ENCODE results near the gene OSGIN1.

The OSGIN1 gene

DNA sequence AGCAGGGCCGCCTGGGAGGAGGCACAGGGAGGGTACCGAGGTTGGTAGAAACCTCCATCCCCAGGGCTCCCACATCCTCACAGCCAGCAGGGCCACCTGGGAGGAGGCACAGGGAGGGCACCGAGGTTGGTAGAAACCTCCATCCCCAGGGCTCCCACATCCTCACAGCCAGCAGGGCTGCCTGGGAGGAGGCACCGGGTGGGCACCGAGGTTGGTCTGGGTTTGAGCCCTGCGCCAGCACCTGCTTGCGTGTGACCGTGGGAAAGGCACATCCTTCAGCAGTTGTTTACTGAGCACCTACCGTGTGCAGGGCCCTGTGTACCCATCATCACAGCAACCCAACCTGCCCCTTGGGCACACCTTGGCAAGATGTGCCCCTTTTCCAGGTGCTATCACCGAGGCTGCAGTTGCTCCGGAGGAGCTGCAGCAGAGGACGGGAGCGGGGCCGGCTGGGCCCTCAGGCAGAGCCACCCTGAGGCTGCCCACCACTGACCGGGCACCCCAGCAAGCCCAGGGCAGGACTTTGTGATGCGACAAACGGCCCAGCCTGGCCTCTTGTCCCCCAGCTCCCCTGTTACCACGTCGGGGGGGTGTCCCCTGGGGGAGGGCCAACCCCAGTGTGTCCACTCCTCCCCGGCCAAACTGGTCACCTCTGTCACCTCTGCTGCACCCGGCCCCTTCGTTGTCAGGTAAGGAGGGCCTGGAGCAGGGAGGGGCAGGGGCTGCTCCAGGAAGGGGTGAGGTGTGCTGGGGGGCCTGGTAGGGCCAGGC is 22.1 kb upstream of the OSGIN1 start:
- no peak overlapping the region for H3K4me3 ChIP-seq (ENCODE audit: low read length)
- H3K4me1 ChIP-seq (ENCODE audit: control insufficient read depth, insufficient read depth, low read length): no peaks in the 10 kb centered on the region
- H3K36me3 ChIP-seq (ENCODE audit: control insufficient read depth, insufficient read depth, low read length): no peaks in the 10 kb centered on the region
- no peak overlapping the region for H3K27ac ChIP-seq (ENCODE audit: low read depth, low read length)
- no peaks in the 10 kb centered on the region for H3K27me3 ChIP-seq (ENCODE audit: control insufficient read depth, insufficient read depth, low read length)
- no peak overlapping the region for H3K9ac ChIP-seq (ENCODE audit: low read length)

DNA sequence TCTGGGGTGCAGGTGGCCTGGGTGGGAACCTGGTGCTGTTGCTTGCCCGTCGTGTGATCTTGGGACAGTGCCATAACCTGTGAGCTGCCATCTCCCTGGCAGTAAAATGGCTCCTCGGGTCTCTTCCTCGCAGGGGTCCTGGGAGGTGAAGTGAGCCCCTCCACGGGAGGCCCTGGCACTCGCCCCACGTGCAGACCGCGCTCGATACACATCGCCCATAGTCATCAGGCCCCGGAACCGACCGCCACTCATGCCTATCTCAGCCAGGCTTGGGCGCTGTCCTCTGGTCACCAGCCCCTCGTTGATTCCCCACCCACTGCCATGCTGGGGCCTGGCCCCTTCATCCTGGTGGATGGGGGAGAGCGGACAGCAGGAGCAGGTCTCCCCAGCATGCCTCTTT is 21.5 kb upstream of the OSGIN1 start:
- no peaks in the 10 kb centered on the region for H3K27me3 ChIP-seq (ENCODE audit: control insufficient read depth, insufficient read depth, low read length)
- H3K9ac ChIP-seq (ENCODE audit: low read length): no peak overlapping the region
- H3K27ac ChIP-seq (ENCODE audit: low read depth, low read length): no peak overlapping the region
- no peaks in the 10 kb centered on the region for H3K4me1 ChIP-seq (ENCODE audit: control insufficient read depth, insufficient read depth, low read length)
- H3K4me3 ChIP-seq (ENCODE audit: low read length): no peak overlapping the region
- no peaks in the 10 kb centered on the region for H3K36me3 ChIP-seq (ENCODE audit: control insufficient read depth, insufficient read depth, low read length)

DNA sequence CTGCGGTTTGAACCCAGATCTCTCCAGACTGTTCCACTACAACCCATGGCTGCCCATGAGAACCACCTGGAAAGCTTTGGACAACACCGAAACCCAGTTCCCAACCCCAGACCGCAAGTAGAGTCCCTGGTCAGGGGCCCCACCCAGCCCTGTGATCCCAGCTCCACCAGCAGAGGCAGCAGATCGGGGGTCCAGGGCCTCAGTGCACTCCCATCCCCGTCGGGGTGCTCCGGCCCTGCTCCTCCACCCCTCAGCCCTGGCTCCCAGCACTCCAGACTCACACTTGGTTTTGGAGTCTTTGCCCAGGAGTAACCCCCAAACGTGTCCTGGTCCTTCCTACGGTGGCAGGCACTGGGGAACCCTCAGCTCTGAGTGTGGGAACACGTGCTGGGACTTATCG is 20.7 kb upstream of the OSGIN1 start:
- H3K4me3 ChIP-seq (ENCODE audit: low read length): no peak overlapping the region
- H3K4me1 ChIP-seq (ENCODE audit: control insufficient read depth, insufficient read depth, low read length): no peaks in the 10 kb centered on the region
- H3K9ac ChIP-seq (ENCODE audit: low read length): no peak overlapping the region
- H3K36me3 ChIP-seq (ENCODE audit: control insufficient read depth, insufficient read depth, low read length): no peaks in the 10 kb centered on the region
- H3K27me3 ChIP-seq (ENCODE audit: control insufficient read depth, insufficient read depth, low read length): no peaks in the 10 kb centered on the region
- H3K27ac ChIP-seq (ENCODE audit: low read depth, low read length): no peak overlapping the region

DNA sequence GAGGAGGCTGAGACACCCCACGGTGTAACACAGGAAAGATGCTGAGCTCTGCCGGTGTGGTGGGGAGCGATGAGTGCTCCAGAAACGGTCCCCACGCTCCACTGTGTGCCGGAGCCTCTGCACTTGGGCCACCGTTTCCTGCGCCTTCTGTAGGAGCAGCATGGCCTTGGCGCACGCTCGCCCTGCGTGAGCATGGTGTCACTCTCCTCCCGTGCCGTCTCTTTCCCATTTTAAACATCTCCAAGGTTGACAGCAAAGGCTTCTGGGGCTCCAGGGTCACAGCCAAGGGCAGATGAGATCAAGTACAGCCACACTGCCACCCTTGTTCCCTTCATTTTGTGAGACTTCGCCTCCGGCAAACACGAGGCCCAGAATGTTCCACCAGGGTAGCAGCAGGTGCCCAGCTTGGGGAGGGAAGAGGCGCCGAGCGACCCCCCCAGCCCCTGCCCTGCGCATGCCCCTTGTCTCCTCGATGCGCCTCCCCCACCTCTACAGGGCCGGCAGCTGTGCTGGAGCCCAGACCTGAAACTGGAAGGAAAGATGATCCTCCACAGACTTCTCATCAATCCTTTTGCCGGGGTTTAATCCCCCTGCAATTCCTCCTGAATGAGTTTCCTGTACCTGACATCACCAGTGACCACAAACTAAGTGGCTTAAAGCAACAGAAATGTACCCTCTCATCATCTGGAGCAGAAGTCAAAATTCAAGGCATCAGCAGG is 19.9 kb upstream of the OSGIN1 start:
- H3K4me3 ChIP-seq (ENCODE audit: low read length): no peak overlapping the region
- H3K27ac ChIP-seq (ENCODE audit: low read depth, low read length): no peak overlapping the region

DNA sequence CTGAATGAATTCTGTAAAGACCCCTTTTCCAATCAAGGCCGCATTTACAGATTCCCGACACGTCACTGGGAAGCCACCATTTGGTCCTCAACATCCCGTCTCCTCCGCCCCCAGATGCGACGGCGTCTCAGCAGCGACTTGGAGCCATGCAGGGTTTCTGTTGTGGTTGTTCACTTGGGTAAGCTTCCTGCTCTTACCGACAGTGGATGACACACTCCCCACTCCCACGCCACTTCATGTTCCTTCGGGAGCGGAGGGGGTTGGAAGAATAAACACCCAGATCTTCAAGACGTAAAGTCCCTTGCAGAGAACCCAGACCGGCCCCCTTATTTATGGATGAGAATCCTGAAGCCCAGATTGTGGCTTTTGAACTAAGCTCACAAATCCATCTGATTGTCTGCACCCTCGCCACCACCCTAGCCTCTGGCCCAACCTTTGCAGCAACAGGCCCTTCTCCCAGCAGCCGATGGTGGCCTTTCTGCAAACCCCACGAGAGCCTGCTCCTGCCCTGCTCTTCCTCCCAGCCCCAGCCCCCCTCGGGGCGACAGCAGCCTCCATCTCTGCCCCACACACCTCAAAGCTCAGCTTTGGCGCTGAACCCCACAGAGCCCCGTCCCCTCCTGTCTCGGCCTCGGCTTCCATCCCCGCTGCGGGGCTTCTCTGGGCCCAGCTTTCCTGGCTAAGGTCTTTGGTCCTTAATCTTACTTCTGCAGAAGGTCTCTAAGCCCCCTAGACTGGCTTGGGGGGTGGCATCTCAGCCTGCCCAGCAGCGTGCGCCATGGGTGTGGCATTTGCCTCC is 19.0 kb upstream of the OSGIN1 start:
- H3K4me1 ChIP-seq (ENCODE audit: control insufficient read depth, insufficient read depth, low read length): no peaks in the 10 kb centered on the region
- H3K36me3 ChIP-seq (ENCODE audit: control insufficient read depth, insufficient read depth, low read length): no peaks in the 10 kb centered on the region
- no peak overlapping the region for H3K27ac ChIP-seq (ENCODE audit: low read depth, low read length)
- no peaks in the 10 kb centered on the region for H3K27me3 ChIP-seq (ENCODE audit: control insufficient read depth, insufficient read depth, low read length)
- no peak overlapping the region for H3K4me3 ChIP-seq (ENCODE audit: low read length)
- no peak overlapping the region for H3K9ac ChIP-seq (ENCODE audit: low read length)

More for the DNA sequence above, 19.9 kb upstream of the OSGIN1 start:
- no peaks in the 10 kb centered on the region for H3K36me3 ChIP-seq (ENCODE audit: control insufficient read depth, insufficient read depth, low read length)
- no peaks in the 10 kb centered on the region for H3K27me3 ChIP-seq (ENCODE audit: control insufficient read depth, insufficient read depth, low read length)
- no peak overlapping the region for H3K9ac ChIP-seq (ENCODE audit: low read length)
- no peaks in the 10 kb centered on the region for H3K4me1 ChIP-seq (ENCODE audit: control insufficient read depth, insufficient read depth, low read length)

DNA sequence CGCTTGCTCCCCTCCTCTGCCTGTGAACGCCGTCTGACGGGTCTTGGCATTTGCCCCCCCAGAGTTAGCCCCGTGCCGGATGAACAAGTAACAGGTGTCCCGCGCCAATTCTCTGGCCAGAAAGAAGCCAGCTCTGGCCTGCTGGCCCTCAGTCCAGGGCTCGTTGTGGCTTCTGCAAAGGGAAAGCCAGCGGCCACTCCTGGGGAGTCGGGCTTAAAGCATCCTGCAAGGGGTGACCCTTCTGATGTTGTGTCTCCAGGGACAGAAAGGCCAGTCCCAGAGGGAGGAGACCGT is 18.4 kb upstream of the OSGIN1 start:
- H3K9ac ChIP-seq (ENCODE audit: low read length): no peak overlapping the region
- H3K36me3 ChIP-seq (ENCODE audit: control insufficient read depth, insufficient read depth, low read length): no peaks in the 10 kb centered on the region

DNA sequence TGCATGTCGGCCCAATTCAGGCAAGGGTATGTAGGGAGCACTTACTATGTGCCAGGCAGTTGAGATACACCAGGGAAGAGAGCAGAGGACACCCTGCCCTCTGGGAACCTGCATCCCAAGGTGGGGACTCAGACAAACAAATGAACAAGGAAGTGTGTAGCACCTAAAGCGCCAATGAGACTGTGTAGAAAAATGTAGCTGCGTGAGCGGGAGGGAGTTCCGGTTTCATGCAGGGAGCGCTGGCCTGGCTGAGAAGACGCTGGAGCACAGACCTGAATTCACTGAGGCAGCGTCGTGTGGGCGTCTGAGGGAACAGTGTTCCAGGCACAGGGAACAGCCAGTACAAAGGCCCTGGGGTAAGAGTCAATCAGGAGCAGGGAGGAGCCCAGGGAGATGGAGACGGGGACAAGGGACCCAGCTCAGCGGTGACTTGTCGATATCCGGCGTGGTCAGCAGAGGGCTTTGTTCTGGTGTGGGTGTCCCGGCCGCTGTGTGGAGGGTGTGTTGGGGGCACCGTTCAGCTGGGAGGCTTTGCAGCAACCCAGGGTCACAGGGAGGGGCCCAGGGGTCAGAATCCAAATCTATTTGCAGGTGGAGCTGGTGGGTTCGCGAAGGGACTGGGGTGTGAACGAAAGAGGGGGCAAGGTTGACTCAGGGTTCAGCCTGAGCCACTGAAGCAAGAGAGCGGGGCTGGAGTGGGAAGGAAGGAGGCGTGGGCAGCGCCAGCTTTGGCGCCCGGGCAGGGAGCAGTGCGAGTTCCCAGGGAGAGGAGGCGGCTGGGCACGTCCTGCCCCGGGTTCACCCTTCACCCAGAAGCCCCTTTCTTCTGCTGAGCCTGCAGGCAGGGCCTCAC is 17.8 kb upstream of the OSGIN1 start:
- H3K36me3 ChIP-seq (ENCODE audit: control insufficient read depth, insufficient read depth, low read length): no peaks in the 10 kb centered on the region
- H3K27ac ChIP-seq (ENCODE audit: low read depth, low read length): no peak overlapping the region
- no peak overlapping the region for H3K9ac ChIP-seq (ENCODE audit: low read length)
- no peak overlapping the region for H3K4me3 ChIP-seq (ENCODE audit: low read length)
- H3K4me1 ChIP-seq (ENCODE audit: control insufficient read depth, insufficient read depth, low read length): no peaks in the 10 kb centered on the region
- H3K27me3 ChIP-seq (ENCODE audit: control insufficient read depth, insufficient read depth, low read length): no peaks in the 10 kb centered on the region

More for the DNA sequence above, 18.4 kb upstream of the OSGIN1 start:
- Histone ChIP-seq H3K4me1 (ENCODE audit: control insufficient read depth, insufficient read depth, low read length) (no peaks in the 10 kb centered on the region), H3K27ac (ENCODE audit: low read depth, low read length) (no peak overlapping the region), H3K27me3 (ENCODE audit: control insufficient read depth, insufficient read depth, low read length) (no peaks in the 10 kb centered on the region), H3K4me3 (ENCODE audit: low read length) (no peak overlapping the region)

DNA sequence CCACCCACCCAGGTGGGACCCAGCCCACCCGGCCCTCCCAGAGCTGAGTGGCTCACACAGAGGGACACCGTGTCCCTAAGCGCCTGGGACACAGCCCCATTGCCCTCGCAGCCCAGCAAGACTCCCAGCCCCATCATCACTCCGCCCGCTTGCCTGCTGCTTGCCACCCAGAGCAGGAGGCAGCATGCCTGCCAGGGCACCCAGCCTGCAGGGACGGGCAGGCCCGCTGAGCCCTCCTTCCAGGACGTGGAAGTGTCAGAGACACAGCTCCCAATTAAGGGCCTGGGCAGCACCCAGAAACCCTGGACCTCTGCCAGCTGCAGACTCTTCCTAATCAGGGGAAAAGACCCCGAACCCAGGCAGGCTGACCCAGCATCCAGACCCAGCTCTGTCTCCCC is 17.2 kb upstream of the OSGIN1 start:
- no peak overlapping the region for H3K4me3 ChIP-seq (ENCODE audit: low read length)
- H3K9ac ChIP-seq (ENCODE audit: low read length): no peak overlapping the region
- H3K27me3 ChIP-seq (ENCODE audit: control insufficient read depth, insufficient read depth, low read length): no peaks in the 10 kb centered on the region
- no peaks in the 10 kb centered on the region for H3K36me3 ChIP-seq (ENCODE audit: control insufficient read depth, insufficient read depth, low read length)
- no peaks in the 10 kb centered on the region for H3K4me1 ChIP-seq (ENCODE audit: control insufficient read depth, insufficient read depth, low read length)
- no peak overlapping the region for H3K27ac ChIP-seq (ENCODE audit: low read depth, low read length)

DNA sequence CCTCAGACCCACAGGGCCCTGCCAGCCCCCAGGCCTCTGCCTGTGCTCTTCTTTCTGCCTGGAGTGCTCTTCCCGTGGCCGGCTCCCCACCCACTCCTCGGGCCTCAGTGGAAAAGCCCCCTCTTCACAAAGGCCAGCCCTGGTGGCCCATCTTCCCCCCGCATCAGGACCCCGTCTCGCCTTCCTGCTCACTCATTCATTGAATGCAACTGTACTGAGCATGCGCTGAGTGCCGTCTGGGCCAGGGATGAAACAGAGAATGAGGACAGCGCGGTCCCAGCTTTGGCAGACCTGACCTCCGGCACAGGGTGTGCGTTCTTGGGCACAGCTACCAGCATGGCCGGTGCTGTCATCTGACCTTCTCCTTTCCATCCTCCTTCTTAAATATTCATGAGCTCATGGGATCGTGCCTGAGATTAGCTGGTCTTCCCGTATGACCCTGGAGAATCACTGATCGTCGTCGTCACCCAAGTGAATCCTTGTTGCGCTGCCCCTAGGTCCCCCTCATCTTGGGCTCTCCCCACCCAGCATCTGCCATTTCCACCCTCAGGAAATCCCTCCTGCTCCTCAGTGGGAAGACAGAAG is 16.4 kb upstream of the OSGIN1 start:
- Histone ChIP-seq H3K36me3 (ENCODE audit: control insufficient read depth, insufficient read depth, low read length) (no peaks in the 10 kb centered on the region), H3K4me3 (ENCODE audit: low read length) (no peak overlapping the region), H3K27ac (ENCODE audit: low read depth, low read length) (no peak overlapping the region), H3K4me1 (ENCODE audit: control insufficient read depth, insufficient read depth, low read length) (no peaks in the 10 kb centered on the region), H3K9ac (ENCODE audit: low read length) (no peak overlapping the region), H3K27me3 (ENCODE audit: control insufficient read depth, insufficient read depth, low read length) (no peaks in the 10 kb centered on the region)

DNA sequence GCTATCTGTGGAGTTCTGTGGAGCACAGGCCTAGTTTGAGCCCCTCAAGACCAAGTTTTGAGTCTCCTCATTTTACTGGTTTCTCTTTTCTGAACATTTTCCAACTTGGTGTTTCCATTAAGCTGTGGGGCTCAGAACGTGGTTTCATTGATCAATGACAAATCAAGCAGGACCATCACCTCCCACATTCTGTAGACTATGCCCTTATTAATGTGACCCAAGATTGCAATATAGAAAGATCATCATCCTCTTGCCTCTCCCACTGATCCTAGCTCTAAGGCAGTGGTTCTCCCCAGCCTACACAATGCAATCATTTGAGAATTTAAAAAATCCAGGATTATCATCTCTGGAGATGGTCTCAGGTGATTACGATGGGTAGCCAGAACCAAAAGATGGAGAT is 15.8 kb upstream of the OSGIN1 start:
- no peaks in the 10 kb centered on the region for H3K4me1 ChIP-seq (ENCODE audit: control insufficient read depth, insufficient read depth, low read length)
- no peak overlapping the region for H3K9ac ChIP-seq (ENCODE audit: low read length)
- H3K4me3 ChIP-seq (ENCODE audit: low read length): no peak overlapping the region
- no peak overlapping the region for H3K27ac ChIP-seq (ENCODE audit: low read depth, low read length)
- no peaks in the 10 kb centered on the region for H3K36me3 ChIP-seq (ENCODE audit: control insufficient read depth, insufficient read depth, low read length)
- no peaks in the 10 kb centered on the region for H3K27me3 ChIP-seq (ENCODE audit: control insufficient read depth, insufficient read depth, low read length)

DNA sequence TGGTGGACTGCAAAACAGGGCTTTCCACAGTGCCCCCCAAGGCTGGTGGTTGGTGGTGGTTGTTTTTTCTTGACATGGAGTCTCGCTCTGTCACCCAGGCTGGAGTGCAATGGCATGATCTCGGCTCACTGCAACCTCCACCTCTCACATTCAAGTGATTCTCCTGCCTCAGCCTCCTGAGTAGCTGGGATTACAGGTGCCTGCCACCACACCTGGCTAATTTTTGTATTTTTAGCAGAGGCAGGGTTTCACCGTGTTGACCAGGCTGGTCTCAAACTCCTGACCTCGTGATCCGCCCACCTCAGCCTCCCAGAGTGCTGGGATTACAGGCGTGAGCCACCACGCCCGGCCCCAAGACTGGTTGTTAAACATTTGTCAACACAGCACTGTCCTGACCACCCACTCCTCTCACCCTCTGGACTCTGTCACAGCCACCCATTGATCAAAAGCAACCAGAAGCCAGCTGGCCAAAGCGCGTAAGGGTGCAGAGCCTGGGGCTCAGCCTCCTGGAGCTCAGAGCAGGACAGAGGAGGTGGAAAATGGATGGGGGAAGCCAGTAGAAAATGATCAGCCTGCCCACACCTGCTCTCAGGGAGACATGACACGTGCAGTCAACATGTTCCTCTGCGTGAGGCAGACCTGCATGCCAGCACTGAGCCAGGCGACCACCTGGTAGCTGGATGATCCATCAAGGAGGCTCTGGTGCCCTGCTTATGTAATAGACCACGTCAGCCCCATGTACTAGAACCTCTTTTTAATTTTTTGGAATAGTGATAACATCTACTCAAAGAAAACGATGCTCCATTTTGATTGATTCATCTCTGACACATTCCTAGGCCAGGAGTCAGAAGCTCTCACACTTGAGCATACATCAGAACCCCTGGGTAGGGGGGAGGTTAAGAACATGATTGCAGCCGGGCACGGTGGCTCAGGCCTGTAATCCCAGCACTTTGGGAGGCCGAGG is 14.8 kb upstream of the OSGIN1 start:
- H3K4me3 ChIP-seq (ENCODE audit: low read length): no peak overlapping the region
- no peak overlapping the region for H3K27ac ChIP-seq (ENCODE audit: low read depth, low read length)
- H3K4me1 ChIP-seq (ENCODE audit: control insufficient read depth, insufficient read depth, low read length): no peaks in the 10 kb centered on the region
- H3K27me3 ChIP-seq (ENCODE audit: control insufficient read depth, insufficient read depth, low read length): no peaks in the 10 kb centered on the region
- H3K9ac ChIP-seq (ENCODE audit: low read length): no peak overlapping the region
- no peaks in the 10 kb centered on the region for H3K36me3 ChIP-seq (ENCODE audit: control insufficient read depth, insufficient read depth, low read length)

Measured in rectal smooth muscle tissue (tissue), 1 donor.